Activated T-cell treated with anti-CD3 and anti-CD28 coated beads, Interleukin-2, amount 50 U/mL, for 1 hour (primary cell): ENCODE data around the gene PCGF2.

ENCODE experiments used
- DNase-seq: peaks from one replicate; pipeline ENCODE4 v3.0.0-alpha.2; 2020

PCGF2 gene

GRCh38 chr17:38751144-38751807, 3.1 kb upstream of the PCGF2 start:
- DNase-seq: no peak

- no peak for DNase-seq
These were observed 2.4 kb upstream of the PCGF2 start for GRCh38 chr17:38750312-38751121.

DNA sequence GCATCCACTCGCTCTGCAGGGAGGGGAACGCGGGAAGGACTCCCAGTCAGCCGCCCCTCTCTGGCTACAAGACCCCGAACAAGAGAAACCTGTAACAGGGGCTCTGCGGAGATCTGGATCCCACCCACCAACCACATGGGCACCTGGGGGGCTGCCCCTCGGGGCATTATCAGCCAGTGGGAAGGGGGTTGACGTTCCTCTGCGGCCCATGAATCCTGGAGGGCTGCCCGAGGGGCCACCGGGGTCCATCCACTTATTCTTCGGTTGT, 1.8 kb upstream of the PCGF2 start:
- no peak for DNase-seq

DNA sequence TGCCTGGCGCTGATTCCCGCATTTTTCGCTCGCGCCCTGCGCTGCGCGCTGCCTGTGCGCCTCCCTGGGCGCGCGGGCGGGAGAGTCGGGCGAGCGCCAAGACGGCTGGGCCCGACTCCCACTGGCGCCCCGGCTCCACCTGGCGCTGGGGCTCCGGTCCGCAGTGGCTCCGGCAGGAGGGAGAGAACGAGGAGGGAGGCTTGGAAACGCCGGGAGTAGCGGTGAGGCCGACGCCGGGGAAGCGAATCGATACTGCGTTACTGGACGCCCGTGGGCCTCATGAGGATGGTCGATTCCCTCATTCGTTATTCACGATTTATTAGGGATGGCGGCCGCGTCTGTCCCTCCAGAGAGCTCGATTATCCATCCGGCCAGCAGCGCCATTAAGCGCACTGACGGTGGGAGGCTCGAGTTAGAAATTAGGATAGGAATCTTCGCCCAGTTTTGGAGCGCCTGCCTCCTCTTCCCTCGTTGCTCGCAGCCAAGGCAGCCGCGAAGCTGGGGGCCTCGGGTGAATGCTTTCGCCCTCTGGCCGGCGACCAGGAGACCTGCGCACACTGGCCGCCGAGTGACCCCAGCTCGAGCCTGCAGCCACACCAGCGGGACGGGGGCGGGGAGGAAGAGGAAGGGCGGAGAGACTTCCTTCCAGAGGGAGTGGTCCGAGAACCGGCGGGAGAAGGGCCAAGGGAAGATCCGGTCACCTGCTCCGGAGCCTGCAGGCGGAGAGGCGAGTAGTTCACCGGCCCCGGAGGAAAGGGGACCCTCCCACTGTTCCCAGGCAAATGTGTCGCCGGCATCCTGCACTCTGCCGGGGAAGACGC, 1.3 kb upstream of the PCGF2 start:
- no peak for DNase-seq

DNA sequence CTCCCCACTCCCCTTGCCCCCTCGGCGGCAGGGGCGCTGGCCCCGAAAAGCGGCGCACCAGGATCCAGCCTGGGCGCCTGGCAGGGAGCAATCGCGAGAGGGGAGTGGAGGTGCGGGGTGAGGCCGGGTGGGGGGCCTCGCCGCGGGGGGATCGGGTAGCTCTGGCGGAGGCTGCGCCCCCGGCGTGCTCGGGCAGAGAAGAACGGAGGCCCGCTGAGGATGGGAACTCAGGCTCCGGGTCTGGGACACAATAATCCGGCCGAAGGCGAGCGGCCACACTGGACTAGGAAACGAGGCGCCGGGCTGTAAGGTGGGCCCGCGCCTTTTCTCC, 721 bp upstream of the PCGF2 start:
- no peak for DNase-seq

DNA sequence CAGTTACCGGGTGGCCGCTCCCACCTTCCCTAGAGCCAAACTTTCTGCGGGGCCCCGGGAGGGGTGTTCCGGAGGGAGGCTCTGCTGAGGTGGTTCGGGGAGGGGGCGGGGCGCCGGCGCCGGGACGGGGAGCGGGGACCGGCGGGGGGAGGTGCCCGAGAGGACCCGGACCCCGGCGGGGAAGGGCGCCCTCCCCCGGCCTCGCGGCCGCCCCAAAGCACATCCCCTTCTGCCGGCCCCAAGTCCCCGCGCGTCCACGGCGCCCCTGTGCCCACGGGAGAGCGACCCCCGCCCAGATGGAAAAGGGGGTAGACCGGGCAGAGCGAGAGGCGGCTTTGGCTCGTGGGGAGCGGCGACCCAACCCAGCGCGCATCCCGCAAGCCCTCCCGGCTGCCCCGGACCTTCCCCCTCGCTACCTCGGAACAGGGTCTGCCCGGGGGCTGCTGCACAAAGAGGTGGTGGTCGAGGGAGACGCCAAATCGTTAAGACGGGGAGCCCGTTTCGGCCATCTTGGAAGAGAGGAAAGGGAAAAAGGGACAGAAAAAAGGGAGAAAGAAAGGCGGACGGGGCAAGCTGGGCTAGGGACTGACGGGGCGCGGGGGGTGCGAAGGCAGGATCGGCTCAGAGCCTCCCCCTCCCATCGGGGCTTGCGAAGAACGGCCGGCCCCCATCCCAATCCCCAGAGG, 530 bp downstream of the PCGF2 start:
- DNase-seq: no peak

GRCh38 chr17:38746849-38747462, 1.2 kb downstream of the PCGF2 start:
- no peak for DNase-seq

GRCh38 chr17:38746004-38746848, 1.9 kb downstream of the PCGF2 start:
- DNase-seq: no peak

GRCh38 chr17:38745545-38745944, 2.6 kb downstream of the PCGF2 start:
- no peak for DNase-seq

DNA sequence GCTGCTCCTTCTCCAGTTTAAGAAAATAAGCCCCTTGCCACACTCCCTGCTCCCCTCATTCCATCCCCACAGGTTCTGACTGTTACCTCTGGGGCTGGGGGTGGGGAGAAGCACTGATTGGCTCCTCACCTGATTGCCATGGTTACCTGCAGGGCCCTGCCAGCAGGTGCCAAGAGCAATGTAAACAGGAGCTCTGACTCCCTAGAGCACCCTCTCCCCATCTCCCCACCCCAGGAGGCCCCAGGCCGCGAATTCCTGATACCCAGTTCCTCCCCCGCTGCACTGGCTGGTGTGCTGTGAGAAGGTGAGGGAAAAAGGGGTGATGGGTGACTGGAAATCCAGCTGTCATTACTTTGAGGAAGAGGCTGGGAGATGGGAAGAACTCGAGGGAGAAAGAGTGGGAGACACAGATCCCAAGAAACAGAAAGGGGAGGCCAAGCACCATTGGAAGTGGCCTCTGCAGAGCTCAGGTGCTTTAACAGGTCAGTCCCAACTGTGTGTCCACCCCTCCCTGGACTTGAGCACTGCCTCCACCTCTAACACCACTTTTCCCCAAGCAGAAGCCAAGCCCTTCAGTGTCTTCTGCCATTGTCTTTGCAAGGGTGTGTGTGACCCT, 4.5 kb downstream of the PCGF2 start:
- no peak for DNase-seq

DNA sequence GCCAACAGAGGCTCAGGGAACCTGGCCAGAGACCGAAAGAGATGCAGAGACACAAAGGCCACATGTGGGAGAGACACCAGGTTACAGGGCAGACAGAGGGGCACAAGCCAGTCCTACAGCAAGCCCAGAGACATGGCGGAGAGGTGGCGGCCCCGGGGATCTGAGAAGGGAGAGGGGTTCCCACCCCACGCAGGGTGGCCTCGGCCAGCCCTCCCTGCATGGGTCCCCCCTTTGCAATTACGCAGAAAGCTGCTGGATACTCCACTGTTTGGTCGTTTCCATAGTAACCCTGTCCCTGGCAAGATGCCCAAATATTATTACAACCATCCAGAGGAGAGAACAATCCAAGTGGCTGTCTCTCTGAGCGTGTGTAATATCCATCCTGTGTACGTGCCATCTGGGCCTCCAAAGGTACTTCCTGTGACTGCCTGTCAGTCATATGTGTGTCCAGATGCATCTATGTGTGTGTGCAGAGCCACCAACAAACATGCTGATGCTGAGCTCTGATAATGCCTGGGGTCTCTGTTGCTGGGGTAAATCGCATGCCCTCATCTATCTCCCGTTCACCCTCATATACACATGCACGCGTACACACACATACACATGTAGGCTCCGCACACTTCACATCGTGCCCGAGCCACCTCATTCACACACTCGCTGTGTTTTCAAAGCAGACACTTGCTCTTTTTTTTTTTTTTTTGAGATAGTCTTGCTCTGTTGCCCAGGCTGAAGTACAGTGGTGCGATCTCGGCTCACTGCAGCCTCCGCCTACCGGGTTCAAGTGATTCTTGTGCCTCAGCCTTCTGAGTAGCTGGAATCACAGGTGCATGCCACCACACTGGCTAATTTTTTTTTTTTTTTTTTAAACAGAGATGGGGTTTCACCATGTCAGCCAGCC, 5.5 kb downstream of the PCGF2 start:
- no peak for DNase-seq

- no peak for DNase-seq
These were observed 6.2 kb downstream of the PCGF2 start for GRCh38 chr17:38741921-38742410.

- DNase-seq: no peak
These were observed 6.7 kb downstream of the PCGF2 start for GRCh38 chr17:38741461-38741860.

DNA sequence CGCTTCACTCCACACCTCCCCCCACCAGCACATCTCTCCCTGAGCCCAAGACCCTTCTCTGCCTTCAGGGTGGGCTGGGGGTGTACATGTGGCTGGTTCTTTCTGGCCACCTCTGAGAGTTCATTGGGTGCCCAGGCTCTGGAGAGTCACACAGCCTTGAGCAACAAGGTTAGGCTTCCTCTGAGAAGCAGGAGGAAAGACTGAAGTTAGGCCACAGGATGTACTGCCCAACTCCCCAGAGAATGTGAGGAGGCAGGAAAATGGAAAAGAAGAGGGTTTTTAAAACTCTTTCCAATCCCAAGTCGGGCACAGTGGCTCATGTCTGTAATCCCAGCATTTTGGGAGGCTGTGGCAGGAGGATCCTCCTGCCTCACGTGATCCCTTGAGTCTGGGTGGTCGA, 7.3 kb downstream of the PCGF2 start:
- DNase-seq: no peak

DNA sequence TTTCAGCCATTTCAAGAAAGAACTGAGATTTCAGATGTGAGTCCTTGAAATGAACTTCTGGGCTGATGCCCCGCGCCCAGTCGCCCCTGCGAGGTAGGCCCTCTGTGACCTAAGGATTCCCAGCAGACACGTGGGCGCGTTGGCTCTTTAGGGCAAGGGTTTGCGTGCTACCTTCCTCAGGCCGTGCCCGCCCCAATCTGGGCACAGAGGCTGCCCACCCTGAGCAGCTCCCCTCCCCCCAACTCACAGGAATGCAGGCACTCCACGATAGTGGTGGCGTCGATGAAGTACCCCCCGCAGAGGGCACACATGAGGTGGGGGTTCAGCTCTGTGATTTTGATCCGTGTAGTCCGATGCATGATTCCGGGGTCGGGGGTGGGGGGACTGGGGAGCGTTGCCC, 8.1 kb downstream of the PCGF2 start:
- DNase-seq: no peak

GRCh38 chr17:38739305-38739704, 8.8 kb downstream of the PCGF2 start:
- no peak for DNase-seq

DNA sequence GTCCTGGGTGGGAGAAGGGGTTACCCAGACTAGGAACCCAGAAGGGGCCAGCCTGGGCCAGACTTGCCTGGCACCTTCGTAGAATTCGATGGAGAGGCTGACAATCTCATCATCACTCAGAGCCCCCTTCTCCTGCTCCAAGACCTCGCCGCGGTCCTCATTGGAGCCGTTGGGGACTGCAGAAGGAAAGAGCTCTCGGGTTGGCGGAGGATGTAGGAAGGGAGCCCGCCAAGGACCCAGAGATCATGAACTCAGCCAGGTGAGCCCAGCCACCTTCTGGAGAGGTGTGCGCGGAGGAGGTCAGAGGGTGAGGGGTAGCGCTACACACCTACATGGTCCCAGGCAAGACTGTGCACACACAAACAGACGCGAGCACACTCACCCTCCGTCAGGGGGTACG, 9.4 kb downstream of the PCGF2 start:
- DNase-seq: no peak

GRCh38 chr17:38738007-38738662, 10.0 kb downstream of the PCGF2 start:
- no peak for DNase-seq

GRCh38 chr17:38735161-38735997, 12.8 kb downstream of the PCGF2 start:
- peak; percentile 80 for DNase-seq
